HepG2 (cell line): Measurements from ENCODE around the gene PRCD. TPM values are rescaled to one million over a fixed set of nuclear protein-coding genes. Genes with fewer than 3 reads are reported as not detected.
A peak's percentile ranks its signal among the peaks of the same experiment; 100 is the strongest.

Experiments used
- ADNP ChIP-seq: sonication (generic); formaldehyde crosslinking; IDR thresholded peaks from 2 replicates; pipeline ENCODE4 v1.4.0; 2020; ENCODE audit warnings: missing genetic modification reagents
- ATRX ChIP-seq: sonication (generic); formaldehyde crosslinking; IDR thresholded peaks from 2 replicates; pipeline ENCODE4 v1.4.0; 2020; ENCODE audit warnings: missing genetic modification reagents, borderline replicate concordance
- BRD4 ChIP-seq: sonication (generic); formaldehyde crosslinking; IDR thresholded peaks from 2 replicates; pipeline ENCODE4 v1.4.0; 2020; ENCODE audit warnings: missing genetic modification reagents
- EED ChIP-seq: sonication (generic); formaldehyde crosslinking; IDR thresholded peaks from 2 replicates; pipeline ENCODE4 v1.5.0; 2020; ENCODE audit warnings: mild to moderate bottlenecking, missing genetic modification reagents
- FOXA3 ChIP-seq: IDR thresholded peaks from 2 replicates; pipeline ENCODE4 v1.6.1; 2016; ENCODE audit warnings: missing genetic modification reagents, missing compliant biosample characterization
- HNRNPLL ChIP-seq: fragments of 200-400 bp; formaldehyde crosslinking; IDR thresholded peaks from 2 replicates; pipeline ENCODE4 v1.6.1; 2017; ENCODE audit warnings: mild to moderate bottlenecking, low read depth, low read length; ENCODE audit not compliant: poor library complexity, severe bottlenecking
- KAT8 ChIP-seq: IDR thresholded peaks from 2 replicates; pipeline ENCODE4 v1.6.1; 2016; ENCODE audit warnings: missing genetic modification reagents, missing compliant biosample characterization
- MLLT10 ChIP-seq: sonication (generic); formaldehyde crosslinking; IDR thresholded peaks from 2 replicates; pipeline ENCODE4 v1.4.0; 2020; ENCODE audit warnings: missing genetic modification reagents
- NCOR1 ChIP-seq: fragments of 200-600 bp; sonication (generic); IDR thresholded peaks from 2 replicates; pipeline ENCODE4 v1.7.0; 2017; ENCODE audit warnings: antibody characterized with exemption, low read length, borderline replicate concordance
- NPAS2 ChIP-seq: sonication (generic); formaldehyde crosslinking; IDR thresholded peaks from 2 replicates; pipeline ENCODE4 v1.8.0; 2022; ENCODE audit warnings: mild to moderate bottlenecking, missing genetic modification reagents, borderline replicate concordance
- POGZ ChIP-seq: sonication (generic); formaldehyde crosslinking; IDR thresholded peaks from 2 replicates; pipeline ENCODE4 v1.4.0; 2020; ENCODE audit warnings: mild to moderate bottlenecking, missing genetic modification reagents
- SP5 ChIP-seq: IDR thresholded peaks from 2 replicates; pipeline ENCODE4 v1.6.1; 2016; ENCODE audit warnings: low read depth, borderline replicate concordance
- TBX3 ChIP-seq: fragments of 450-650 bp; IDR thresholded peaks from 2 replicates; pipeline ENCODE4 v1.6.1; 2017; ENCODE audit warnings: antibody characterized with exemption, mild to moderate bottlenecking, inconsistent platforms, borderline replicate concordance
- ZKSCAN1 ChIP-seq: fragments of 150-350 bp; IDR thresholded peaks from 2 replicates; pipeline ENCODE4 v1.6.1; 2014; ENCODE audit warnings: low read length
- ZNF441 ChIP-seq: sonication (generic); formaldehyde crosslinking; IDR thresholded peaks from 2 replicates; pipeline ENCODE4 v1.7.0; 2021; ENCODE audit warnings: missing genetic modification reagents, borderline replicate concordance
- ZNF460 ChIP-seq: sonication (generic); formaldehyde crosslinking; IDR thresholded peaks from 2 replicates; pipeline ENCODE4 v1.5.1; 2020; ENCODE audit warnings: missing genetic modification reagents, mild to moderate bottlenecking, borderline replicate concordance
- polyA plus RNA-seq, 8 experiments: library from polyadenylated mRNA; depleted of rRNA in 3 of 8; stranded (reverse) in 7 of 8; unstranded in 1 of 8; fragments of >200 nt; fragmentation: Illumina TruSeq in 4 of 8; extraction: Trizol in 4 of 8; gene quantifications; 2 replicates each; pipeline versions ENCODE4 v1.2.1 to v1.2.3, GENCODE V29; 2011 to 2016; ENCODE audit warnings: low read depth in 4 of 8, missing spikeins in 1 of 8, mixed read lengths in 1 of 8; ENCODE audit not compliant: insufficient read depth in 1 of 8
- total RNA-seq, 5 experiments: library from RNA; depleted of rRNA; stranded (reverse); fragments of >200 nt; fragmentation: Illumina TruSeq; extraction: Trizol; gene quantifications; 2 replicates each; pipeline ENCODE4 v1.2.3, GENCODE V29; 2016; ENCODE audit warnings: low read depth in 1 of 5
- TF ChIP-seq, protein P1 (sequence below): sonication (generic); formaldehyde crosslinking; IDR thresholded peaks from 2 replicates; pipeline ENCODE4 v1.8.0; 2022; ENCODE audit warnings: missing genetic modification reagents, mild to moderate bottlenecking, borderline replicate concordance
- TF ChIP-seq, protein P2 (sequence below): sonication (generic); formaldehyde crosslinking; IDR thresholded peaks from 2 replicates; pipeline ENCODE4 v1.8.0; 2022; ENCODE audit warnings: mild to moderate bottlenecking, missing genetic modification reagents, moderate library complexity
- TF ChIP-seq, protein P3 (sequence below): sonication (generic); formaldehyde crosslinking; IDR thresholded peaks from 2 replicates; pipeline ENCODE4 v1.4.0; 2020; ENCODE audit warnings: missing genetic modification reagents
- TF ChIP-seq, protein P4 (sequence below): sonication (generic); formaldehyde crosslinking; IDR thresholded peaks from 2 replicates; pipeline ENCODE4 v1.4.0; 2020; ENCODE audit warnings: missing genetic modification reagents, borderline replicate concordance
- TF ChIP-seq, protein P5 (sequence below): sonication (generic); formaldehyde crosslinking; IDR thresholded peaks from 2 replicates; pipeline ENCODE4 v1.5.1; 2020; ENCODE audit warnings: missing genetic modification reagents, mild to moderate bottlenecking, borderline replicate concordance

The PRCD gene
- total and polyA plus RNA-seq, 2 of the 13 experiments (the other 11 are each of a cell fraction or from before 2014, with no cell fraction given): 0.51 TPM; not detected in 1

DNA sequence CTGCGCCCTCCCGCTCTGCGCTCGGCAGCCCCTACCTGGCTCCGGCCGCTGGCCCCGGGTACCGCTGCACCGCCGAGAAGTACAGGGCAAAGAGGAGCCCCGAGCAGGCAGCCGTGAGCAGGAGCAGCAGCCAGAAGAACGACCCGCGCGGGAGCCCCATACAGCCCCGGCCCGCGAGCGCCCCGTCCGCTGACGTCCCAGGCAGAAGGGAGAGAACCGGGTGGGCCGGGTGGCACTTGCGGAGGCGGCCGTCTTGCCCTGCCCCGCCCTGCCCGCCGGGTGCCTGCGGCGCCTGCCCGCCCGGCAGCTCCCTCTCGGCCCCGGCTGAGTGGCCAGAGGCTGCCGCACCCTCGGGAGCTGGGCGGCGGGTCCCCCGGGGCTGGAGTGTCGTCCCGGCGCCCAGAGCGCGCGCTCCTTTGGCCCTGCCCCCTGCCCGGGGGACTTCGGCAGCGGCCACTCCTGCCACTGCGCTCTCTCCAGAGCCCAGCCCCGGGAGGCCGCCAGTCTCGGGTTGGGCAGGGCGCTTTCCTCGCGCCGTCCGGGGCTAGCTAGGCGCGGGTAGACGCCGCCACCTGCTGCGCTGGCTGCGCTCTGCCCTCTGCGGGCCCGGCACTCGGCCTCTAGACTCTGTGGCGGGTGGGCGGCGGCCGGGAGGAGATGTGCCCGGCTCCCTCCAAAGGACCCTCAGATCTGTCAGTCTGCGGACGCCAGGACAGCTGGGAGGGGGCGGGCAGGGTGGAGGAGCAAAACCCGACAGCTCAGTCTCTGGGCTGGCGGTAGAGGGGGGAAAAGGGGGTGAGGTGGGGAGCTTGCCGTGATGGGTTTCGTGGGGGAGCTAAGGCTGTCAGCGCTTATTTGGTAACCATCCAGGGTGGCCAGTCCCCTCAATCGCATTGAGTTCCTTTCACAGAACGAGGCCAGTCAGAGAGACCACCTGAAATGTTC lies 46.1 kb downstream of the PRCD start, which contains the start of gene ST6GALNAC2 (continued):
- TF ChIP-seq NPAS2 (CRISPR knock-in tag): no peak
- TF ChIP-seq, protein P1, sequence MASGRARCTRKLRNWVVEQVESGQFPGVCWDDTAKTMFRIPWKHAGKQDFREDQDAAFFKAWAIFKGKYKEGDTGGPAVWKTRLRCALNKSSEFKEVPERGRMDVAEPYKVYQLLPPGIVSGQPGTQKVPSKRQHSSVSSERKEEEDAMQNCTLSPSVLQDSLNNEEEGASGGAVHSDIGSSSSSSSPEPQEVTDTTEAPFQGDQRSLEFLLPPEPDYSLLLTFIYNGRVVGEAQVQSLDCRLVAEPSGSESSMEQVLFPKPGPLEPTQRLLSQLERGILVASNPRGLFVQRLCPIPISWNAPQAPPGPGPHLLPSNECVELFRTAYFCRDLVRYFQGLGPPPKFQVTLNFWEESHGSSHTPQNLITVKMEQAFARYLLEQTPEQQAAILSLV (CRISPR knock-in tag): no peak
- peak; percentile 36; the same call in 1 of the 2 replicates for TF ChIP-seq KAT8 (CRISPR knock-in tag)
- TF ChIP-seq ZKSCAN1: no peak
- TF ChIP-seq HNRNPLL: peak; percentile 95
- peak; percentile 28; the same call in 1 of the 2 replicates for TF ChIP-seq ZNF441
- TF ChIP-seq BRD4: no peak
- TF ChIP-seq, protein P2, sequence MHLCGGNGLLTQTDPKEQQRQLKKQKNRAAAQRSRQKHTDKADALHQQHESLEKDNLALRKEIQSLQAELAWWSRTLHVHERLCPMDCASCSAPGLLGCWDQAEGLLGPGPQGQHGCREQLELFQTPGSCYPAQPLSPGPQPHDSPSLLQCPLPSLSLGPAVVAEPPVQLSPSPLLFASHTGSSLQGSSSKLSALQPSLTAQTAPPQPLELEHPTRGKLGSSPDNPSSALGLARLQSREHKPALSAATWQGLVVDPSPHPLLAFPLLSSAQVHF (CRISPR knock-in tag): no peak
- no peak for TF ChIP-seq MLLT10 (CRISPR knock-in tag)
- TF ChIP-seq ATRX: no peak
- no peak for TF ChIP-seq EED (CRISPR knock-in tag)
- TF ChIP-seq ADNP: no peak
- TF ChIP-seq SP5 (CRISPR knock-in tag): 0 out of 2 replicates have a peak, but pooled peaks have one; percentile 22
- TF ChIP-seq TBX3: no peak
- no peak for TF ChIP-seq ZNF460
- TF ChIP-seq POGZ (CRISPR knock-in tag): 0 out of 2 replicates have a peak, but pooled peaks have one; percentile 29
- TF ChIP-seq, protein P3, sequence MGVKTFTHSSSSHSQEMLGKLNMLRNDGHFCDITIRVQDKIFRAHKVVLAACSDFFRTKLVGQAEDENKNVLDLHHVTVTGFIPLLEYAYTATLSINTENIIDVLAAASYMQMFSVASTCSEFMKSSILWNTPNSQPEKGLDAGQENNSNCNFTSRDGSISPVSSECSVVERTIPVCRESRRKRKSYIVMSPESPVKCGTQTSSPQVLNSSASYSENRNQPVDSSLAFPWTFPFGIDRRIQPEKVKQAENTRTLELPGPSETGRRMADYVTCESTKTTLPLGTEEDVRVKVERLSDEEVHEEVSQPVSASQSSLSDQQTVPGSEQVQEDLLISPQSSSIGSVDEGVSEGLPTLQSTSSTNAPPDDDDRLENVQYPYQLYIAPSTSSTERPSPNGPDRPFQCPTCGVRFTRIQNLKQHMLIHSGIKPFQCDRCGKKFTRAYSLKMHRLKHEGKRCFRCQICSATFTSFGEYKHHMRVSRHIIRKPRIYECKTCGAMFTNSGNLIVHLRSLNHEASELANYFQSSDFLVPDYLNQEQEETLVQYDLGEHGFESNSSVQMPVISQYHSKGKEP: no peak
- no peak for TF ChIP-seq NCOR1
- TF ChIP-seq, protein P4, sequence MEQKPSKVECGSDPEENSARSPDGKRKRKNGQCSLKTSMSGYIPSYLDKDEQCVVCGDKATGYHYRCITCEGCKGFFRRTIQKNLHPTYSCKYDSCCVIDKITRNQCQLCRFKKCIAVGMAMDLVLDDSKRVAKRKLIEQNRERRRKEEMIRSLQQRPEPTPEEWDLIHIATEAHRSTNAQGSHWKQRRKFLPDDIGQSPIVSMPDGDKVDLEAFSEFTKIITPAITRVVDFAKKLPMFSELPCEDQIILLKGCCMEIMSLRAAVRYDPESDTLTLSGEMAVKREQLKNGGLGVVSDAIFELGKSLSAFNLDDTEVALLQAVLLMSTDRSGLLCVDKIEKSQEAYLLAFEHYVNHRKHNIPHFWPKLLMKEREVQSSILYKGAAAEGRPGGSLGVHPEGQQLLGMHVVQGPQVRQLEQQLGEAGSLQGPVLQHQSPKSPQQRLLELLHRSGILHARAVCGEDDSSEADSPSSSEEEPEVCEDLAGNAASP (CRISPR knock-in tag): peak; percentile 62; the same call in 1 of the 2 replicates
- TF ChIP-seq FOXA3 (CRISPR knock-in tag): no peak
- TF ChIP-seq, protein P5, sequence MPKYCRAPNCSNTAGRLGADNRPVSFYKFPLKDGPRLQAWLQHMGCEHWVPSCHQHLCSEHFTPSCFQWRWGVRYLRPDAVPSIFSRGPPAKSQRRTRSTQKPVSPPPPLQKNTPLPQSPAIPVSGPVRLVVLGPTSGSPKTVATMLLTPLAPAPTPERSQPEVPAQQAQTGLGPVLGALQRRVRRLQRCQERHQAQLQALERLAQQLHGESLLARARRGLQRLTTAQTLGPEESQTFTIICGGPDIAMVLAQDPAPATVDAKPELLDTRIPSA (CRISPR knock-in tag): no peak
